GM21717 (cell line): ENCODE data around the gene C4B.
"Not testable (repeated sequence)": the region's sequence is repeated elsewhere in the genome, so short reads cannot be mapped to it uniquely, and the experiment has no call there.

Source experiments
- ATAC-seq: cut with Tn5 transposase; IDR thresholded peaks from one replicate; pipeline ENCODE4 v1.9.1; 2021; ENCODE audit warnings: mild to moderate bottlenecking, moderate library complexity; ENCODE audit not compliant: unreplicated experiment

C4B gene

GRCh38 chr6:32049736-32050135, 35.1 kb downstream of the C4B start:
- not testable (repeated sequence) for ATAC-seq

GRCh38 chr6:32050562-32050961, 36.0 kb downstream of the C4B start:
- ATAC-seq: no peak

- ATAC-seq: not testable (repeated sequence)
Observed at GRCh38 chr6:32052626-32053025, 38.0 kb downstream of the C4B start.

- not testable (repeated sequence) for ATAC-seq
Observed at GRCh38 chr6:32053314-32053713, 38.7 kb downstream of the C4B start.

GRCh38 chr6:32055756-32056155, 41.2 kb downstream of the C4B start:
- not testable (repeated sequence) for ATAC-seq

GRCh38 chr6:32056254-32056653, 41.7 kb downstream of the C4B start:
- no peak for ATAC-seq

GRCh38 chr6:32057966-32058365, 43.4 kb downstream of the C4B start:
- no peak for ATAC-seq

- no peak for ATAC-seq
Observed at GRCh38 chr6:32058511-32058963, 43.9 kb downstream of the C4B start.

GRCh38 chr6:32060966-32061655, 46.5 kb downstream of the C4B start:
- no peak for ATAC-seq

- no peak for ATAC-seq
Observed at GRCh38 chr6:32064706-32065105, 50.1 kb downstream of the C4B start.

GRCh38 chr6:32067521-32067920, 52.9 kb downstream of the C4B start:
- ATAC-seq: not testable (repeated sequence)

- not testable (repeated sequence) for ATAC-seq
Observed at GRCh38 chr6:32068315-32068714, 53.7 kb downstream of the C4B start.

GRCh38 chr6:32068867-32069266, 54.3 kb downstream of the C4B start:
- ATAC-seq: no peak

GRCh38 chr6:32069460-32069859, 54.9 kb downstream of the C4B start:
- ATAC-seq: no peak

- no peak for ATAC-seq
Observed at GRCh38 chr6:32069878-32070515, 55.4 kb downstream of the C4B start.

- ATAC-seq: no peak
Observed at GRCh38 chr6:32070814-32071543, 56.4 kb downstream of the C4B start.

- no peak for ATAC-seq
Observed at GRCh38 chr6:32073101-32073500, 58.5 kb downstream of the C4B start.

GRCh38 chr6:32073613-32074012, 59.0 kb downstream of the C4B start:
- ATAC-seq: no peak

- ATAC-seq: no peak
Observed at GRCh38 chr6:32074996-32075532, 60.5 kb downstream of the C4B start.

GRCh38 chr6:32075781-32076180, 61.2 kb downstream of the C4B start:
- no peak for ATAC-seq

GRCh38 chr6:32076321-32076809, 61.8 kb downstream of the C4B start:
- no peak for ATAC-seq
